ENCODE results near the gene CLDN34. TPM values are rescaled to one million over a fixed set of nuclear protein-coding genes. Genes with fewer than 3 reads are reported as not detected.

The CLDN34 gene
- total and polyA plus RNA-seq, 12 donors: 0.13 to 0.25 TPM; not detected in 10

DNA sequence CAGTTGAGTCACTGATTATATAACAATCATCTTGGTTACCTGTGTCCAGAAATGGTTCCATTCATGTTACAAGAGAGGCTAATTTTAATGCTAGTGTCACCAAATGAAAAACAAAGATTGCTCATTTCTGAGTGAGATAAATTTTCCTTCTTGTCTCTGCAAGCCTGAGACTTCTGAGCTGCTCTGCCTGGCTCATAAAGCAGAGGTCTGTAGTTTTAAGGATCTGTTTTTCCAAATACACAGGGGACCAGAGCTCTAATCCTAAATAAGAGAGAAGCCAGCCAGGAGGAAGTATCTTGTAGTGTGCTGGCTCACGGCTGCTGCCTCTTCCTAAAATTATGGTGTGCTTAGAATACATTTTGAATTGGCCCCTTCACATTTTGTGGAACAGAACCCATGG lies 42.6 kb downstream of the CLDN34 start:
- H3K27me3 ChIP-seq: peaks cover 4% of the 10 kb centered on the region
- intact Hi-C loops (cut with DNase I): no loop called here
- no peak overlapping the region for H3K4me3 ChIP-seq
- no peak for DNase-seq
- no peak for TF ChIP-seq POLR2A (IDR thresholded peaks at IDR 0.05)
- TF ChIP-seq, protein P1, sequence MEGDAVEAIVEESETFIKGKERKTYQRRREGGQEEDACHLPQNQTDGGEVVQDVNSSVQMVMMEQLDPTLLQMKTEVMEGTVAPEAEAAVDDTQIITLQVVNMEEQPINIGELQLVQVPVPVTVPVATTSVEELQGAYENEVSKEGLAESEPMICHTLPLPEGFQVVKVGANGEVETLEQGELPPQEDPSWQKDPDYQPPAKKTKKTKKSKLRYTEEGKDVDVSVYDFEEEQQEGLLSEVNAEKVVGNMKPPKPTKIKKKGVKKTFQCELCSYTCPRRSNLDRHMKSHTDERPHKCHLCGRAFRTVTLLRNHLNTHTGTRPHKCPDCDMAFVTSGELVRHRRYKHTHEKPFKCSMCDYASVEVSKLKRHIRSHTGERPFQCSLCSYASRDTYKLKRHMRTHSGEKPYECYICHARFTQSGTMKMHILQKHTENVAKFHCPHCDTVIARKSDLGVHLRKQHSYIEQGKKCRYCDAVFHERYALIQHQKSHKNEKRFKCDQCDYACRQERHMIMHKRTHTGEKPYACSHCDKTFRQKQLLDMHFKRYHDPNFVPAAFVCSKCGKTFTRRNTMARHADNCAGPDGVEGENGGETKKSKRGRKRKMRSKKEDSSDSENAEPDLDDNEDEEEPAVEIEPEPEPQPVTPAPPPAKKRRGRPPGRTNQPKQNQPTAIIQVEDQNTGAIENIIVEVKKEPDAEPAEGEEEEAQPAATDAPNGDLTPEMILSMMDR (IDR thresholded peaks at IDR 0.05): no peak
- H3K4me1 ChIP-seq (replicated peaks in 1 of 2): no peaks in the 10 kb centered on the region
- H3K36me3 ChIP-seq (replicated peaks in 1 of 2): no peaks in the 10 kb centered on the region
- H3K27ac ChIP-seq: no peak overlapping the region
- 36 to 52% (median 49%) methylated on average over 1 of the region's 1 CpG for WGBS, 4 donors
- H3K9me3 ChIP-seq (replicated peaks in 1 of 3): no peaks in the 10 kb centered on the region

DNA sequence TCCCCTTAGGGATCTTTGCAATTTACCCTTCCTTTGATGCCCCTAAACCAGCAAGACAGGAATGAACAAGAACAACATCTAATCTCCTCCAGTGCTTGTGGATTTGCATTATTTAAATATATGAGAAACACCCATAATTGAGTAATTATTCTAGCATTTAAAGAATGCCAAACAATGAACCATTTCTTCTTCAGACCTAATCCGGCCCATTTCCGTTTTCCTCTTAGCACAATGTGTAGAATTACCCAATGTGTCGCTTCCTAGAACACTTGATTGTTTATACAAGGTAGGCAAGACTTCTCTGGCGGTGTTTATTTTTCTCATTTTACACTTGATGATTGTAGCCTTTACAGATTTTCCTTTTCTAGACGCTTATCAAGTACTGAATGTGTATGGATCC lies 43.5 kb downstream of the CLDN34 start:
- 47 to 76% (median 64%) methylated on average over 5 of the region's 5 CpGs for WGBS, 4 donors
- Histone ChIP-seq H3K36me3 (replicated peaks in 1 of 2) (no peaks in the 10 kb centered on the region), H3K9me3 (replicated peaks in 1 of 3) (no peaks in the 10 kb centered on the region), H3K4me1 (replicated peaks in 1 of 2) (no peaks in the 10 kb centered on the region), H3K4me3 (no peak overlapping the region), H3K27ac (peak overlapping the region in 1 of 5 donors; percentile 5), H3K27me3 (peaks cover 4% of the 10 kb centered on the region)
- intact Hi-C loops (cut with DNase I): no loop called here
- no peak for TF ChIP-seq POLR2A (IDR thresholded peaks at IDR 0.05)
- TF ChIP-seq, protein P1 (IDR thresholded peaks at IDR 0.05): no peak
- no peak for DNase-seq

DNA sequence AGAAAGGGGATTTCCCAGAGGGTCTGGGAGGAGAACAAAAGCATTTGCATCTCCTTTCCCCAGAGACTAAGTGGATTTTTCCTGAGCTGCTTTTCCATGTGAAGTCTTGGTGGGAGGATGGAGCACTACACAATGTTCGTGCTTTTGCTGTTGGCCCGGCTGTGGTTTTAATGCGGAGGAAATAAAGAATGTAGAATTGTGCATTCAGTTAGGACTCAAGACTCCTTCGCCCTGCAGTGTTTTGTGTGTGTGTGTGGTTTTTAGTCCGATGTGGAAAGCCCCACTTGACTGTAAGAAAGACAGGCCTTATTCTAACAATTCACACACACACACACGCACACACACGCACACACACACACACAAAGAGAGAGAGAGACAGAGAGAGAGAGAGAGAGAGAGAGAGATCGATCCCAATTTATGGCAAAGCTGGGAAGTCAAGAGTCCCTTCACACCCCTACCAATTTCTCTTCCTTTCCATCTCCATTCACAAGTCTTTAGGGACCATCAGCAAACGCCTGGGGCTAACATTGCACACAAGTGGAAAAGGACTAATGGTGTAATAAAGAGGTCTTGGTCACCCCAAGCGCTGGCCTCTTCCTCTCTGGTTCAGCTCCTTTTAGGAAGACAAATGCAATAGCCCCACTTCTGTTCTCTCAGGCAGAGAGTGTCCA lies 44.2 kb downstream of the CLDN34 start:
- Histone ChIP-seq H3K4me3 (no peak overlapping the region), H3K27me3 (peaks cover 4% of the 10 kb centered on the region), H3K9me3 (replicated peaks in 1 of 3) (no peaks in the 10 kb centered on the region), H3K4me1 (replicated peaks in 1 of 2) (no peaks in the 10 kb centered on the region), H3K36me3 (replicated peaks in 1 of 2) (no peaks in the 10 kb centered on the region), H3K27ac (no peak overlapping the region)
- TF ChIP-seq, protein P1 (IDR thresholded peaks at IDR 0.05): no peak
- TF ChIP-seq POLR2A (IDR thresholded peaks at IDR 0.05): no peak
- intact Hi-C loops (cut with DNase I): no loop called here
- WGBS, 4 donors: 48 to 84% (median 63%) methylated on average over 10 of the region's 10 CpGs
- DNase-seq: no peak

DNA sequence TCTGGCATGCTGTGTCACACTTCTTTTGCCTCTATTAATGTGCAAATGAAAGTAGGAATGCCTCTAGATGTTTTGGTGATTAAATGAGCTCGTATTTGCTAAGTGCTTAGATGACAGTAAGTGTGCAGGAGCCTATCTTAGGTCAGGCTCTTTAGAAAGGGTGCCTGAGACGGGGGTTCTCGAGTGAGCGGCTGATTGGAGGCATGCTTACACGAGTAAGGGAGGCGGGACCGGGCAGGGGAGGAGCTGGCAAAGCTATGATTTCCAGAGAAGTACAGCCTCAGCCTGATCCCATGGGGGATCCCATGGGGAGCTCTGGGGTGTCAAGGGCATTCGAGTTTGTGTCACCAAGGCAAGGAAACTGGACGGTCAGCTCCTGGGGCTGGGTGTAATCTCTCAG lies 44.8 kb downstream of the CLDN34 start:
- intact Hi-C loops (cut with DNase I): no loop called here
- H3K36me3 ChIP-seq (replicated peaks in 1 of 2): no peaks in the 10 kb centered on the region
- no peak overlapping the region for H3K4me3 ChIP-seq
- H3K27me3 ChIP-seq: peaks cover 4% of the 10 kb centered on the region
- no peak for TF ChIP-seq POLR2A (IDR thresholded peaks at IDR 0.05)
- peaks cover 0 to 4% of the 10 kb centered on the region in 2 donors for H3K4me1 ChIP-seq (replicated peaks in 1 of 2)
- DNase-seq: peak in 2 of 7 donors; percentile 25 to 40
- WGBS, 4 donors: 44 to 93% (median 50%) methylated on average over 3 to 9 of the region's 9 CpGs
- H3K9me3 ChIP-seq (replicated peaks in 1 of 3): no peaks in the 10 kb centered on the region
- H3K27ac ChIP-seq: no peak overlapping the region
